Ectodermal cell (in vitro differentiated cells): ENCODE results near the gene GSTA4.

Experiments used
- H3K27ac ChIP-seq: 2 replicates; pipeline ENCODE4 v1.7.0; 2013; ENCODE audit warnings: mild to moderate bottlenecking, low read depth, low read length; ENCODE audit not compliant: insufficient read depth, poor library complexity, severe bottlenecking
- H3K27me3 ChIP-seq: 2 replicates; pipeline ENCODE4 v1.7.0; 2013; ENCODE audit warnings: mild to moderate bottlenecking, low read length; ENCODE audit not compliant: insufficient read depth, control insufficient read depth, poor library complexity, severe bottlenecking
- H3K36me3 ChIP-seq: one replicate; pipeline ENCODE4 v1.7.0; 2013; ENCODE audit warnings: low read length; ENCODE audit not compliant: control insufficient read depth, insufficient read depth
- H3K4me1 ChIP-seq: one replicate; pipeline ENCODE4 v1.7.0; 2013; ENCODE audit warnings: low read length; ENCODE audit not compliant: control insufficient read depth, insufficient read depth
- H3K4me3 ChIP-seq: 2 replicates; pipeline ENCODE4 v1.7.0; 2013; ENCODE audit warnings: low read depth, low read length, control low read depth; ENCODE audit not compliant: insufficient read depth
- H3K9me3 ChIP-seq: 2 replicates; pipeline ENCODE4 v1.7.0; 2013; ENCODE audit warnings: mild to moderate bottlenecking, low read length, moderate library complexity; ENCODE audit not compliant: control insufficient read depth
- WGBS, 2 experiments: methylation state at CpG; one replicate each; pipeline ENCODE4 v1.1.7; 2013; ENCODE audit warnings: missing lambda C conversion rate in 2 of 2; 5-methylcytosine and 5-hydroxymethylcytosine counted together

Gene GSTA4

DNA sequence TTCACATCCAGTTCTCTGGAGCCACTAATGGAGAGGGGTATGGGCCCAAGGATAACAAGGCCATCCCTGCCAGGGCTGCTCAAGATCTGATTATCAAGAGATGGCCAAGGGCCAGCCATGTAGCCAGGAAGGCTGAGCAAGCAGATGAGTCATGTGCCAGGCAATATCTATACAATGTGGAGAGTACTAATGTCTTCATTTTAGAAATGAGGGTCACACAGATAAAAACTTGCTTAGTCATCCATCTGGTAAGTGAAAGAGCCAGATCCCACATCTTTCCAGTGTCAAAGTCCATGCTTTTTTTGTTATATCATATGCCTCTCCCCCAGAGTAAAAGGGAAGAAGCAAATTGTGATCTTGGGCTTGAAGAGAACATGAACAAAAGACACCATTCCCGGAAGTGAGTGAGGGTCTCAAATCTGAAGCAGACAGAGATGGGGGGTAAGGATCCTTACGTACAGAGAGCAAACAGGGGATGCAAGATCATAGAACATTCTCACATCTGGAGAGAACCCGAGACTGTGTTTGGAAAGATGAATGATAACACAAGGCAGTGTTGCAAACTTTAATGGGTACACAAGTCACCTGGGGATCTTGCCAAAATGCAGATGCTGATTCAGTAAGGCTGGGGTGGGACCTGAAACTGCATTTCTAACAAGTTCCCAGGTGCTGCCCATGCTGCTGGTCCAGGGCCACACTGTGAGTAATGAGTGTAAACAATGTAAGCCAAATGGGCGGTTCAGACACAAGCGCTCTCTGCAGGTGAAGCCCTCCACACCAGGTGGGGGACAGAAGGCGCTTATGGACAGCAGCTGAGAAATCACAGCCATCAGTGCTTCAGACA is 65.5 kb downstream of the GSTA4 start:
- Histone ChIP-seq H3K27me3 (no peaks in the 10 kb centered on the region), H3K9me3 (no peaks in the 10 kb centered on the region), H3K4me3 (no peak overlapping the region), H3K4me1 (no peaks in the 10 kb centered on the region), H3K27ac (no peak overlapping the region), H3K36me3 (no peaks in the 10 kb centered on the region)
- 92 to 95% methylated on average over 6 of the region's 6 CpGs for WGBS, 2 experiments
